Measurements from ENCODE around the gene MFNG.

GRCh38 chr22:37509059-37509860 lies 23.1 kb upstream of the MFNG start:
- TF ChIP-seq EZH2 (IDR thresholded peaks at IDR 0.05), result no peak
- TF ChIP-seq, protein P1, sequence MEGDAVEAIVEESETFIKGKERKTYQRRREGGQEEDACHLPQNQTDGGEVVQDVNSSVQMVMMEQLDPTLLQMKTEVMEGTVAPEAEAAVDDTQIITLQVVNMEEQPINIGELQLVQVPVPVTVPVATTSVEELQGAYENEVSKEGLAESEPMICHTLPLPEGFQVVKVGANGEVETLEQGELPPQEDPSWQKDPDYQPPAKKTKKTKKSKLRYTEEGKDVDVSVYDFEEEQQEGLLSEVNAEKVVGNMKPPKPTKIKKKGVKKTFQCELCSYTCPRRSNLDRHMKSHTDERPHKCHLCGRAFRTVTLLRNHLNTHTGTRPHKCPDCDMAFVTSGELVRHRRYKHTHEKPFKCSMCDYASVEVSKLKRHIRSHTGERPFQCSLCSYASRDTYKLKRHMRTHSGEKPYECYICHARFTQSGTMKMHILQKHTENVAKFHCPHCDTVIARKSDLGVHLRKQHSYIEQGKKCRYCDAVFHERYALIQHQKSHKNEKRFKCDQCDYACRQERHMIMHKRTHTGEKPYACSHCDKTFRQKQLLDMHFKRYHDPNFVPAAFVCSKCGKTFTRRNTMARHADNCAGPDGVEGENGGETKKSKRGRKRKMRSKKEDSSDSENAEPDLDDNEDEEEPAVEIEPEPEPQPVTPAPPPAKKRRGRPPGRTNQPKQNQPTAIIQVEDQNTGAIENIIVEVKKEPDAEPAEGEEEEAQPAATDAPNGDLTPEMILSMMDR (IDR thresholded peaks at IDR 0.05), result no peak

Data from neural progenitor cell (in vitro differentiated cells).